ENCODE results near the gene EEPD1.
"Not testable (repeated sequence)": the region's sequence is repeated elsewhere in the genome, so short reads cannot be mapped to it uniquely, and the experiment has no call there.

The EEPD1 gene

DNA sequence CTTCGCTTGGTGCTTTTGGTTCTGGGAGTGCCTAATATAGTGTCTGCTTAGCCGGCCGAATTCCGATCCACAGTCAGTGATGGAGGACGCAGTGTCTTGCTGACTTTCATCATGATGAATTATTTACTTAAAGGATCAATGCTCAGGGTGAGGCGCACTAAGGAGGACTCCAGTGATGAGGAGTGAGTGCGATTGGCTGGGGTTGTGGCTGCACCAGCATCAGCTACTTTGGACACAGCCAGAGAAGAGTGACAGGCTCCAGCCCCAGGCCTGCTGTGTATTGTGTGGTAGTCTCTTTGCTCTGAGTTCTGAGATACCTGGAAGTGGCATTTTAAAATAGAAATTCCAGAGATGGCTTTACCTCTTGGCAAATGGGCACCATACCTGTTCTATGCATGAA is 163.3 kb downstream of the EEPD1 start:
- DNase-seq (ENCODE audit: low read depth in 2 of 2), result no peak

DNA sequence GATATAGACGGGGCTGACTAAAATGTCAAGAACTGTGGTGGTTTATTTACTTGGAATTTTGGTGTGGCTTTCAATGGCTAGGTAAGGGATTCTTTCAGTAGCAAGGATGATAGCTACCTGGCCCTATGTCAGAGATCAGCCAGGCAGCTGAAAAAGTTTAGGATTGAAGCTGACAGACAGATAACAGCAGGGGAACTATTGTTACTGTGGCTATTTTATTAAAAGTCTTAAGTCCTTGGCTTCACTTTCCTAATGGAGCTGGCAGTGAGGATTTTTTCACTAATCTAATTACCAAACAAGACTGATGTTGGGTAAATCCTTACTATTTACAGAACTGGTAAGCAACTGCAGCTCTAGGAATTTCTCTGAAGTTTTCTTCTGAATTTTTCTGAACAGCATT is 164.2 kb downstream of the EEPD1 start:
- no peak for DNase-seq (ENCODE audit: low read depth in 2 of 2)

DNA sequence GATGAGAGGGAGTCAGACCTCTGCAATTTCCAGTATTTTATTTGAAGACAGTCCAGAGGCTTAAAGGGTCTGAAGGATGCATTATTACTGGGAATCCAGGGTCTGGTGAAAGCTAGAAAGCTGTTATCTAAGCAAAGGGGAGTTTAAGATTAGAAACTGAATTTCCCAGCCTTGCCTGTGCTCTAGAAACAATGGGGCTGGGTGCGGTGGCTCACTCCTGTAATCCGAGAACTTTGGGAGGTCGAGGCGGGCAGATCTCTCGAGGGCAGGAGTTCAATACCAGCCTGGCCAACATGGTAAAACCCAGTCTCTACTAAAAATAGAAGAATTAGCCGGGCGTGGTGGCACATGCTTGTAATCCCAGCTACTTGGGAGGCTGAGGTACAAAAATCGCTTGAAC is 165.1 kb downstream of the EEPD1 start:
- DNase-seq (ENCODE audit: low read depth in 2 of 2), result no peak

DNA sequence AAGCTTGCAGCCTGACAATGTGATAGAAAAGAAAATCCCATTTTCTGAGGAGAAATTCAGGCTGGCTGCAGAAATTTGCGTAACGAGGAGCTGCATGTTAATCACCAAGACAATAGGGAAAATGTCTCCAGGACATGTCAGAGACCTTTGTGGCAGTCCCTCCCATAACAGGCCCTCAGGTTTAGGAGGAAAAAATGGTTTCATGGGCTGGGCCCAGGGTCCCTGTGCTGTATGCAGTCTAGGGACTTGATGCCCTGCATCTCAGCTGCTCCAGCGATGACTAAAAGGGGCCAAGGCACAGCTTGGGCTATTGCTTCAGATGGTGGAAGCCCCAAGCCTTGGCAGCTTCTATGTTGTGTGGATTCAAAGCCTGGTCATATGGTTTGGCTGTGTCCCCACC is 168.2 kb downstream of the EEPD1 start:
- not testable (repeated sequence) for DNase-seq (ENCODE audit: low read depth in 2 of 2)

DNA sequence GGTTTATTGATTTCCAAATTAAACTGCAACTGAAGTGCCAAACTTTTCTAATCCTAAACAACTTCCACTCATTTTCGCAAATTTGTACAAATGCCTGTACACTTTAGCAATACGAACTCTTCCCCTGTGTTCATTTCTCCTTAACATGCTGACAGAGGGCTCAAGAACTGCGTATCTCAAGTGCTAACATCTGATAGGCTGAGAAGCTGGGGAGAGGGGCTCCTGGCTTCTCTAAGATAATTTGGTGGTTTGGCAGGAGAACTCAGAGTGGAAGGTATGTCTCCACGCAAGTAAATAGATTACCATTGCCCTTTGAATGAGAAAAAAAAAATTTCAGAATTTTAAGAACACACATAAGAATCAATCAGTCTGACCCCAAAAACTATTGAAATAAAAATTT is 183.3 kb downstream of the EEPD1 start:
- no peak for DNase-seq (ENCODE audit: low read depth in 2 of 2)

DNA sequence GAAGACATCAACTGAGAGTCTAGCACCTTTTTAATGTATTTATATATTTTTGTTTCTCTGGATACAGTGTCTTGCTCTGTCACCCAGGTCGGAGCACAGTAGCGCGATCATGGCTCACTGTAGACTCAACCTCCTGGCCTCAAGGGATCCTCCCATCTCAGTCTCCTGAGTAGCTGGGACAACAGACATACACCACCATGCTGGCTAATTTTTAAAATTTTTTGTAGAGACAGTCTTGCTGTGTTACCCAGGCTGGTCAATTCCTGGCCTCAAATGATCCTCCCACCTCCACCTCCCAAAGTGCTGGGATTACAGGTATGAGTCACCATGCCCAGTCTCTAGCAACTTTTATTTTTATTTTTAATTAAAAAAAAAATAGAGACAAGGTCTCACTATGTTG is 185.2 kb downstream of the EEPD1 start:
- no peak for DNase-seq (ENCODE audit: low read depth in 2 of 2)

DNA sequence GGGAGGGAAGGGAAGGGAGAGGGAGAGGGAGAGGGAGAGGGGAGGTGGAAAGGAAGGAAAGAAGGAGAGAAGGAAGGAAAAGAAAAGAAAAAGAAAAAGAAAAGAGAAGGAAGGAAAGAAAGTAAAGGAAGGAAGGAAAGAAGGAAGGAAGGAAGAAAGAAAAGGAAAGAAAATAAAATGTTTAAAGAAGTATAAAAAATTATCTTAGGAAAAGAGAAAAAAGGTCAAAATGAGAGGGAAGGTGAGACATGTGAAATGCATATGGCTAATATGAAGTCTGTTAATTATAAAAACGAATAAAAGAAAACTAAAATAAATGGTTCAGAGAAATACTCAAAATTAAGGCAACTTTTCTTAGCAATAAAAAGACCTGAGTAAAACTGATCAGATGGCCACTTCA is 190.5 kb downstream of the EEPD1 start:
- DNase-seq (ENCODE audit: low read depth in 2 of 2), result no peak

DNA sequence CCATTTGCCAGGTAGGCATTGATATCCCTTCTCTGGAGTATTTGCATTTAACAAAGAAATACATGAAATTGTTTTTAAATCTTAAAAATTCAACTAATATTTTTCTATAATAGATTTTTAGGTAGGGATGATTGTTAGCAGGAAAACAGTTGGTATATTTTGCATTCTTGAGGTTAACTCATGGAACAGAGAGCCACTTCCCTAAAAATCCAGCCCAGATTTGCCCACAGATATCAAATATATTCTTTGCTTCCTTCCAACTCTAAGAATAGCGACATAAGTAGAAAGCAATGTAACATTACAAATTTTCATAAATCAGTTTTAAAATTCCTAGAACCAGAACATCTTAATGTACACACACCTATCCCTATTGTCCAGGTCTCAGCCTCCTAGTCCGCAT is 191.6 kb downstream of the EEPD1 start:
- DNase-seq (ENCODE audit: low read depth in 2 of 2), result no peak

DNA sequence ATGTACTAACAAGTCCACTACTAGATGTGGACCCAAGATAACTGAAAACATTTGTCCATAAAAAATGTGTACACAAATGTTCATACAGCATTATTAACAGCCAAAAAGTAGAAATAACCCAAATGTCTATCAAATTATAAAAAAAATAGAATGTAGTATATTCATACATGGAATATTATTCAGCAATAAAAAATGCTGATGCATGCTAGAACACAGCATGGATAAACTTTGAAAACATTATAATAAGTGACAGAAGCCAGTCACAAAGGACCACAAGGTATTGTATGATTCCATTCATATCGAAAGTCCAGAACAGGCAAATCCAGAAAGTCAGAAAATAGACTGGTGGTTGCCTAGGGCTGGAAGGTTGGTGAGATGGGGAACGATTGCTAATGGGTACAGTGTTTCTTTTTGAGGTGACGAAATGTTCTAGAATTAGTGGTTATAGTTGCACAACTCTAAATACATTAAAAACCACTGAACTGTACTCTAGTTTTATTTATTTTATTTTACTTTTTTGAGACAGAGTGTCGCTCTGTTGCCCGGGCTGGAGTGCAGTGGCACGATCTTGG is 193.3 kb downstream of the EEPD1 start:
- no peak for DNase-seq (ENCODE audit: low read depth in 2 of 2)

DNA sequence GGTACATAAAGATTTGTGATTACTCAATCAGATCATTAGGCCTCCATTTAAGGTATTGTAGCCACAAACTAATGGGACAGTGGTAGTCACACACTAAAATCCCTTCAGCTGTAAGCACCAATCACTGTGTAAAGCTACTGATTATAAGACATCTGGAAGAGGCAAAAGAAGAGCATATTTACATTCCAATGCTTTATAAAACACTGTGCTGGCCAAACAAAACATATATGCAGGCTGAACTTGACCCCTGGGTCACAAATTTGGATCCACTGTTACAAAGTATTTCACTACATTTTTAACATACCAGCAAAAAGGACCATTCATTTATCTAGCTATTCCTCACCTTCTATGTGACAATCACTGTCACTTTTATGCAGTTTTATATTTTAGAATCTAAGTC is 195.2 kb downstream of the EEPD1 start:
- no peak for DNase-seq (ENCODE audit: low read depth in 2 of 2)

DNA sequence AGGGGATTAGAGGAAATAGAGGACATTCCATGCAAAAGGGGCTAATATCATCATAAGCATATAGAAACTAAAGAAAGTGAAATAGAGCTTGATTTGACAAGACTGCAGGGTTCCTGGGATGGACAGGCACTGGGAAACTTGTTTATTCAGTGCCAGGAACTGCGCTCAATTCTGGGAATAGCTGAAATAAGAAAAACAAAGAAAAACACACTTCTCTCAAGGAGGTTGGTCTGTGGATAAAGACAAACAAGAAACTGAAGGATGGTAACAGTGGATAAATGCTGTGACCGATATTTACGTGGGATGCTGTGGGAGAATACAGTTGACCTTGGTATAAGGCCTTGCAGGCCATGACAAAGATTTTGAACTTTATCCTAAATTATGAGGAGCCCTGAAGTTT is 195.7 kb downstream of the EEPD1 start:
- no peak for DNase-seq (ENCODE audit: low read depth in 2 of 2)

DNA sequence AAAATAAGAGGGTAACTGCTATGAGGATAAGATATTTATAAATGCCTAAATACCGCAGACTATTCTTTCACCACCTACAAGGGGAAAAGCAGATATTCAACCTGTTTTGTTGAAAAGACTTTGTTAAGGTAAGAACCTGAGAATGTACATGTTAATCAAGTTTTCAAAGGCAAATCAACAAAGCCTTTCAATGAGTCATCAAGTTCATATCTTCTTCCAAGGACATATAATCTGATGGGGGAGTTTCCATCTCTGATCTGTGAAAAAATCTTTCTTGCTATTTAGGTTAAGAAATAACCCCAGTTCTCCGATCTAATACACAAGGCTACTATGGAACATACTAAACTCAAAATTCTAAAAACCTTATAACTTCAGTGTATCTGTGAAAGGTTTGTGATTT is 196.6 kb downstream of the EEPD1 start:
- DNase-seq (ENCODE audit: low read depth in 2 of 2), result no peak

All from stimulated activated CD8-positive, alpha-beta memory T cell treated with anti-CD3 and anti-CD28 coated beads, Interleukin-2, amount 100 ng/mL, for 48 hours (primary cell).